ENCODE measurements around the gene ANKRD20A1. TPM values are rescaled to one million over a fixed set of nuclear protein-coding genes. Genes with fewer than 3 reads are reported as not detected.

Gene ANKRD20A1
- total RNA-seq = 0.16 and 0.34 TPM in 2 replicates

DNA sequence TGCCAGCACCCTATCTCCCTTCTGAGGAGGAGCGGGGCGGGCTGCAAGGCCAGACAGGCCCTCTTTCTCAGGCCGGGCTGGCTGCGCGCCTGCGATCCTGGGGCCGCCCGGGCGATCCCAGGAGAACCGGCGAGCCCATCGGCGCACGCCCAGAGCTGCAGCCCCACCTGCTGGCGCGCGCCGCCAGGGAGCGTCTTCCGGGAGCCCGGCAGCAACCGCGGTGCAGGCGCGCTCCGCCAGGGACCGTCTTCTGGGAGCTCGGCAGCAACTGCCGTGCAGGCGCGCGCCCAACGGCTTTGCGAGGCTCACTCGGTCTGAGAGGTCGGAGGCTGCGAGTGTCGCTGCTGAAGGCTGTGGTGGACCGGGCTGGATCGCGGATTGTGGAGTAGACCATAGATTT, at the start of gene ANKRD20A1:
TSS of gene ANKRD20A1 (plus strand) at position 61 of the 400 bp plus-strand sequence. CDS start 496 bp downstream, outside the sequence.

